ENCODE data around the gene ADGRG6. TPM values are rescaled to one million over a fixed set of nuclear protein-coding genes. Genes with fewer than 3 reads are reported as not detected.
A peak's percentile ranks its signal among the peaks of the same experiment; 100 is the strongest.

ADGRG6 gene
- total RNA-seq, 1 donor from 2014 or later, result 39.1 TPM

GRCh38 chr6:142369266-142369665 is 67.5 kb downstream of the ADGRG6 start:
- no peak for TF ChIP-seq CTCF (IDR thresholded peaks at IDR 0.05; ENCODE audit: insufficient read depth, low read length, poor library complexity, severe bottlenecking)
- no peaks in the 10 kb centered on the region for H3K27me3 ChIP-seq (ENCODE audit: control insufficient read depth, insufficient read depth, low read length)
- H3K36me3 ChIP-seq (ENCODE audit: control insufficient read depth, insufficient read depth, low read length), result no peaks in the 10 kb centered on the region
- DNase-seq (ENCODE audit: low read depth), result no peak
- no peak overlapping the region for H3K4me3 ChIP-seq (ENCODE audit: low read depth, low read length)

GRCh38 chr6:142372348-142372747 is 70.5 kb downstream of the ADGRG6 start:
- no peak overlapping the region for H3K4me3 ChIP-seq (ENCODE audit: low read depth, low read length)
- H3K27me3 ChIP-seq (ENCODE audit: control insufficient read depth, insufficient read depth, low read length), result no peaks in the 10 kb centered on the region
- peak; percentile 9 for TF ChIP-seq CTCF (IDR thresholded peaks at IDR 0.05; ENCODE audit: insufficient read depth, low read length, poor library complexity, severe bottlenecking)
- no peaks in the 10 kb centered on the region for H3K36me3 ChIP-seq (ENCODE audit: control insufficient read depth, insufficient read depth, low read length)
- peak; percentile 97 for DNase-seq (ENCODE audit: low read depth)

GRCh38 chr6:142373268-142374090 is 71.7 kb downstream of the ADGRG6 start:
- no peaks in the 10 kb centered on the region for H3K36me3 ChIP-seq (ENCODE audit: control insufficient read depth, insufficient read depth, low read length)
- H3K27me3 ChIP-seq (ENCODE audit: control insufficient read depth, insufficient read depth, low read length), result no peaks in the 10 kb centered on the region
- TF ChIP-seq CTCF (IDR thresholded peaks at IDR 0.05; ENCODE audit: insufficient read depth, low read length, poor library complexity, severe bottlenecking), result no peak
- no peak for DNase-seq (ENCODE audit: low read depth)
- no peak overlapping the region for H3K4me3 ChIP-seq (ENCODE audit: low read depth, low read length)

- H3K27me3 ChIP-seq (ENCODE audit: control insufficient read depth, insufficient read depth, low read length), result no peaks in the 10 kb centered on the region
- no peaks in the 10 kb centered on the region for H3K36me3 ChIP-seq (ENCODE audit: control insufficient read depth, insufficient read depth, low read length)
- no peak overlapping the region for H3K4me3 ChIP-seq (ENCODE audit: low read depth, low read length)
- DNase-seq (ENCODE audit: low read depth), result no peak
- TF ChIP-seq CTCF (IDR thresholded peaks at IDR 0.05; ENCODE audit: insufficient read depth, low read length, poor library complexity, severe bottlenecking), result no peak
Observed at GRCh38 chr6:142374091-142374770, 72.4 kb downstream of the ADGRG6 start.

GRCh38 chr6:142374965-142375733 is 73.3 kb downstream of the ADGRG6 start:
- Histone ChIP-seq H3K27me3 (ENCODE audit: control insufficient read depth, insufficient read depth, low read length) (no peaks in the 10 kb centered on the region), H3K36me3 (ENCODE audit: control insufficient read depth, insufficient read depth, low read length) (no peaks in the 10 kb centered on the region), H3K4me3 (ENCODE audit: low read depth, low read length) (no peak overlapping the region)
- TF ChIP-seq CTCF (IDR thresholded peaks at IDR 0.05; ENCODE audit: insufficient read depth, low read length, poor library complexity, severe bottlenecking), result no peak
- DNase-seq (ENCODE audit: low read depth), result peak; percentile 96
